H1 (cell line): ENCODE measurements around the gene MED1. TPM values are rescaled to one million over a fixed set of nuclear protein-coding genes. Genes with fewer than 3 reads are reported as not detected.

Source experiments
- CTCF ChIA-PET: fragments of 300-600 bp; sonication (Branson Sonifier 250); formaldehyde crosslinking; loops from one replicate; lab custom pipeline; 2021; ENCODE audit not compliant: partially characterized antibody; lab: Charles Lee
- POLR2A ChIA-PET: fragments of 300-600 bp; sonication (Branson Sonifier 250); formaldehyde crosslinking; loops from one replicate; lab custom pipeline; 2021; ENCODE audit warnings: inconsistent platforms; ENCODE audit not compliant: partially characterized antibody; lab: Charles Lee
- DNase-seq, 2 experiments: peaks; one replicate each; pipeline versions ENCODE4 v3.0.0 to v3.0.0-alpha.2; 2010 to 2022; ENCODE audit warnings: low spot score in 2 of 2, low read depth in 1 of 2, mixed read lengths in 1 of 2
- FAIRE-seq: peaks from 2 replicates; lab custom pipeline; 2011; peaks lifted over from hg19 to GRCh38; lab: Jason Lieb, UNC
- H2AFZ ChIP-seq: 2 replicates; pipeline ENCODE4 v1.8.1; 2012; ENCODE audit warnings: low read length, inconsistent platforms
- H2AK5ac ChIP-seq: 2 replicates; pipeline ENCODE4 v1.6.1; 2013; ENCODE audit warnings: low read depth, low read length
- H2BK120ac ChIP-seq: replicated peaks from 2 replicates; pipeline ENCODE3; 2013; ENCODE audit warnings: low read depth, low read length, inconsistent platforms
- H2BK12ac ChIP-seq: 2 replicates; pipeline ENCODE4 v1.6.1; 2013; ENCODE audit warnings: low read depth, low read length
- H2BK15ac ChIP-seq: 2 replicates; pipeline ENCODE4 v1.6.1; 2013; ENCODE audit warnings: low read length
- H2BK20ac ChIP-seq: 2 replicates; pipeline ENCODE4 v1.6.1; 2013; ENCODE audit warnings: low read length
- H2BK5ac ChIP-seq: 2 replicates; pipeline ENCODE4 v1.6.1; 2013; ENCODE audit warnings: low read depth, low read length
- H3K14ac ChIP-seq: 2 replicates; pipeline ENCODE4 v1.6.1; 2013; ENCODE audit warnings: inconsistent platforms; ENCODE audit not compliant: insufficient read length
- H3K18ac ChIP-seq: 2 replicates; pipeline ENCODE4 v1.6.1; 2013; ENCODE audit warnings: low read length; ENCODE audit errors: extremely low read depth
- H3K23ac ChIP-seq: 2 replicates; pipeline ENCODE4 v1.6.1; 2013; ENCODE audit warnings: inconsistent platforms; ENCODE audit not compliant: insufficient read length
- H3K23me2 ChIP-seq: 2 replicates; pipeline ENCODE4 v1.6.1; 2013; ENCODE audit warnings: low read depth, low read length
- H3K27ac ChIP-seq: 2 replicates; pipeline ENCODE4 v1.6.1; 2011; ENCODE audit warnings: low read depth, low read length, inconsistent platforms
- H3K27me3 ChIP-seq, 4 experiments: replicated peaks in 1 of 4; 1 replicate in 1 of 4; 2 replicates in 3 of 4; pipeline versions ENCODE4 v1.6.1 to v1.8.1; 2011 to 2013; ENCODE audit warnings: low read length in 3 of 4, mild to moderate bottlenecking in 3 of 4, inconsistent platforms in 2 of 4, mixed read lengths in 2 of 4, moderate library complexity in 1 of 4; ENCODE audit not compliant: control insufficient read depth in 3 of 4, insufficient read depth in 3 of 4; ENCODE audit errors: extremely low read depth in 1 of 4
- H3K36me3 ChIP-seq, 4 experiments: 2 replicates each; pipeline versions ENCODE4 v1.6.1 to v1.8.1; 2011 to 2013; ENCODE audit warnings: mild to moderate bottlenecking in 4 of 4, low read length in 3 of 4, moderate library complexity in 2 of 4, control low read depth in 1 of 4, inconsistent platforms in 1 of 4; ENCODE audit not compliant: insufficient read depth in 4 of 4, control insufficient read depth in 2 of 4
- H3K4ac ChIP-seq: replicated peaks from 2 replicates; pipeline ENCODE3; 2013; ENCODE audit warnings: low read length, low read depth, mixed read lengths, inconsistent platforms; ENCODE audit not compliant: insufficient read length
- H3K4me1 ChIP-seq, 4 experiments: replicated peaks in 1 of 4; 1 replicate in 1 of 4; 2 replicates in 3 of 4; pipeline versions ENCODE4 v1.6.1 to v1.8.1; 2011 to 2013; ENCODE audit warnings: low read length in 3 of 4, inconsistent platforms in 2 of 4, mixed read lengths in 1 of 4; ENCODE audit not compliant: insufficient read depth in 4 of 4, control insufficient read depth in 3 of 4
- H3K4me2 ChIP-seq, 2 experiments: 2 replicates each; pipeline versions ENCODE4 v1.6.1 to v1.8.1; 2011 to 2013; ENCODE audit warnings: low read depth in 2 of 2, low read length in 2 of 2, control low read depth in 1 of 2, inconsistent platforms in 1 of 2, mild to moderate bottlenecking in 1 of 2; ENCODE audit not compliant: insufficient read depth in 1 of 2
- H3K4me3 ChIP-seq, 4 experiments: fragments of 200-600, 300-600 bp in 1 of 4; sonication (generic), shearing (Covaris generic), sonication (Bioruptor Twin) in 1 of 4; 2 replicates each; pipeline versions ENCODE4 v1.5.1 to v1.8.1; 2011 to 2016; ENCODE audit warnings: low read length in 4 of 4, low read depth in 3 of 4, control low read depth in 2 of 4, inconsistent platforms in 2 of 4, mild to moderate bottlenecking in 2 of 4, mixed read lengths in 1 of 4, moderate library complexity in 1 of 4; ENCODE audit not compliant: insufficient read depth in 2 of 4; ENCODE audit errors: extremely low read depth in 1 of 4
- H3K56ac ChIP-seq: replicated peaks from 2 replicates; pipeline ENCODE3; 2013; ENCODE audit warnings: low read depth, mild to moderate bottlenecking, mixed read lengths, low read length, inconsistent platforms; ENCODE audit not compliant: insufficient read length
- H3K79me1 ChIP-seq: 2 replicates; pipeline ENCODE4 v1.6.1; 2013; ENCODE audit warnings: low read depth, low read length, control low read depth
- H3K79me2 ChIP-seq, 2 experiments: 2 replicates each; pipeline versions ENCODE4 v1.6.1 to v1.8.1; 2012 to 2013; ENCODE audit warnings: low read length in 2 of 2, mild to moderate bottlenecking in 2 of 2, inconsistent platforms in 1 of 2; ENCODE audit not compliant: insufficient read depth in 2 of 2, control insufficient read depth in 1 of 2
- H3K9ac ChIP-seq, 4 experiments: replicated peaks in 1 of 4; 1 replicate in 1 of 4; 2 replicates in 3 of 4; pipeline versions ENCODE4 v1.6.1 to v1.8.1; 2011 to 2013; ENCODE audit warnings: low read depth in 3 of 4, low read length in 3 of 4, control low read depth in 2 of 4, mild to moderate bottlenecking in 2 of 4, moderate library complexity in 2 of 4, inconsistent platforms in 1 of 4; ENCODE audit errors: extremely low read depth in 1 of 4
- H3K9me3 ChIP-seq, 2 experiments: 2 replicates each; pipeline versions ENCODE4 v1.6.1 to v1.8.1; 2012 to 2013; ENCODE audit warnings: mild to moderate bottlenecking in 2 of 2, moderate library complexity in 2 of 2, control low read depth in 1 of 2, inconsistent platforms in 1 of 2, low read depth in 1 of 2, low read length in 1 of 2, mixed read lengths in 1 of 2; ENCODE audit not compliant: insufficient read depth in 2 of 2
- H4K20me1 ChIP-seq, 2 experiments: replicated peaks in 1 of 2; 2 replicates each; pipeline versions ENCODE3 to v1.8.1; 2011 to 2013; ENCODE audit warnings: inconsistent platforms in 2 of 2, low read length in 2 of 2, mild to moderate bottlenecking in 1 of 2; ENCODE audit not compliant: insufficient read depth in 2 of 2, control insufficient read depth in 1 of 2
- H4K5ac ChIP-seq: 2 replicates; pipeline ENCODE4 v1.6.1; 2013; ENCODE audit warnings: low read length, low read depth, mixed read lengths, inconsistent platforms; ENCODE audit not compliant: insufficient read length
- H4K8ac ChIP-seq: 2 replicates; pipeline ENCODE4 v1.8.0; 2013; ENCODE audit warnings: mild to moderate bottlenecking, moderate library complexity, low read length, inconsistent platforms; ENCODE audit not compliant: insufficient read depth; ENCODE audit errors: extremely low read depth
- H4K91ac ChIP-seq: replicated peaks from 2 replicates; pipeline ENCODE3; 2013; ENCODE audit warnings: low read length, mixed read lengths, inconsistent platforms; ENCODE audit not compliant: insufficient read length
- JUND ChIP-seq: IDR thresholded peaks from 2 replicates; pipeline ENCODE4 v1.6.1; 2011; ENCODE audit warnings: mild to moderate bottlenecking, improper control_type of control experiment, low read length
- POLR2A ChIP-seq, 2 experiments: IDR thresholded peaks; 1 replicate in 1 of 2; 2 replicates in 1 of 2; pipeline ENCODE4 v1.6.1; 2011; ENCODE audit warnings: low read depth in 2 of 2, low read length in 2 of 2, mild to moderate bottlenecking in 2 of 2; ENCODE audit errors: control extremely low read depth in 1 of 2
- RAD21 ChIP-seq, 2 experiments: IDR thresholded peaks in 1 of 2; conservative IDR thresholded peaks in 1 of 2; 2 replicates each; pipeline ENCODE4 v1.6.1; 2011; ENCODE audit warnings: low read depth in 2 of 2, low read length in 2 of 2, improper control_type of control experiment in 1 of 2, inconsistent platforms in 1 of 2, mild to moderate bottlenecking in 1 of 2, moderate library complexity in 1 of 2
- WGBS, 2 experiments: shearing (Covaris generic) in 1 of 2; methylation state at CpG; one replicate each; pipeline versions ENCODE4 v1.1.6 to v1.1.7; 2013 to 2015; ENCODE audit warnings: low lambda C conversion rate in 2 of 2, mixed read lengths in 2 of 2, inconsistent platforms in 1 of 2, low coverage in 1 of 2, missing lambda C conversion rate in 1 of 2; ENCODE audit not compliant: insufficient replicate concordance in 2 of 2, insufficient coverage in 1 of 2, insufficient read length in 1 of 2; ENCODE audit errors: extremely low coverage in 1 of 2, missing lambda C conversion rate in 1 of 2; 5-methylcytosine and 5-hydroxymethylcytosine counted together
- polyA plus RNA-seq, 7 experiments: library from polyadenylated mRNA; depleted of rRNA in 3 of 7; stranded (reverse) in 5 of 7; unstranded in 2 of 7; fragments of >200 nt in 5 of 7; fragments of 200-250 nt in 2 of 7; gene quantifications; 1 replicate in 5 of 7; 2 replicates in 1 of 7; 4 replicates in 1 of 7; pipeline versions ENCODE4 v1.2.1 to v1.2.3, GENCODE V29; 2011 to 2013; ENCODE audit warnings: missing spikeins in 2 of 7, mixed read lengths in 2 of 7
- total RNA-seq: library from RNA; stranded (reverse); fragmentation: NEBNext Ultra II Directional; extraction: Animal tissue kit (Norgen Biotek cat#: 25700); gene quantifications from 2 replicates; pipeline ENCODE4 v1.2.1, GENCODE V29; 2021

Gene MED1
- total and polyA plus RNA-seq, 2 of the 8 experiments (the other 6 are each of a cell fraction or from before 2014, with no cell fraction given): 24.7 to 56.5 TPM

GRCh38 chr17:39360537-39360936, 90.5 kb downstream of the MED1 start:
- 92% methylated on average over 3 of the region's 3 CpGs; no CpG with 5 or more reads in 1 of the 2 experiments for WGBS, 2 experiments
- DNase-seq (no peak), FAIRE-seq (no peak)
- no peak overlapping the region for H3K4me3 ChIP-seq
- TF ChIP-seq JUND (no peak), RAD21 (IDR thresholded peaks at IDR 0.05 in 1 of 2, conservative IDR thresholded peaks at IDR 0.05 in 1 of 2; ENCODE audit: low read depth in 2 of 2, low read length in 2 of 2) (no peak), POLR2A (IDR thresholded peaks at IDR 0.05; ENCODE audit: control extremely low read depth in 1 of 2, low read depth in 2 of 2, low read length in 2 of 2) (no peak)
- TF ChIP-seq, all 59 proteins: peak for 0
- ChIA-PET CTCF (interaction anchor here (0.6 kb wide), 1 partner anchor 21 kb away, joined by 3 read pairs; no protein-coding TSS in a partner anchor), POLR2A (no interaction called here)
- no peak overlapping the region for H2AFZ ChIP-seq
- no peak overlapping the region for H3K4me2 ChIP-seq
- no peak overlapping the region for H2BK20ac ChIP-seq
- no peak overlapping the region for H2BK120ac ChIP-seq
- H3K9ac ChIP-seq: no peak overlapping the region
- H3K27me3 ChIP-seq: no peaks in the 10 kb centered on the region
- H3K4ac ChIP-seq: no peak overlapping the region
- H4K8ac ChIP-seq: no peak overlapping the region
- H3K23ac ChIP-seq: no peak overlapping the region
- no peaks in the 10 kb centered on the region for H3K9me3 ChIP-seq
- peaks cover 0 to 2% of the 10 kb centered on the region in 2 experiments for H4K20me1 ChIP-seq
- no peak overlapping the region for H3K14ac ChIP-seq
- H3K56ac ChIP-seq: no peak overlapping the region
- H2AK5ac ChIP-seq: no peak overlapping the region
- H2BK5ac ChIP-seq: no peak overlapping the region
- no peak overlapping the region for H4K5ac ChIP-seq
- H3K36me3 ChIP-seq: no peaks in the 10 kb centered on the region
- no peak overlapping the region for H4K91ac ChIP-seq
- H3K79me1 ChIP-seq: no peaks in the 10 kb centered on the region
- no peak overlapping the region for H2BK15ac ChIP-seq
- no peaks in the 10 kb centered on the region for H3K79me2 ChIP-seq
- no peak overlapping the region for H3K18ac ChIP-seq
- no peak overlapping the region for H2BK12ac ChIP-seq
- H3K23me2 ChIP-seq: no peaks in the 10 kb centered on the region
- no peak overlapping the region for H3K27ac ChIP-seq
- H3K4me1 ChIP-seq: no peaks in the 10 kb centered on the region; a peak in 1 of 7 replicates
